ENCODE data around the gene LSMEM2. TPM values are rescaled to one million over a fixed set of nuclear protein-coding genes. Genes with fewer than 3 reads are reported as not detected.
A peak's percentile ranks its signal among the peaks of the same experiment; 100 is the strongest.

Gene LSMEM2
- polyA plus RNA-seq, 1 donor (not counting 4 experiments of a cell fraction or from before 2014, with no cell fraction given), result not detected

- Histone ChIP-seq H3K27ac (ENCODE audit: control insufficient read depth, insufficient read depth, low read length) (no peak overlapping the region), H2AFZ (ENCODE audit: control insufficient read depth, low read length) (peak overlapping the region; percentile 81), H3K36me3 (ENCODE audit: control insufficient read depth in 2 of 2, extremely low read depth in 1 of 2, insufficient read depth in 2 of 2, low read length in 2 of 2) (no peaks in the 10 kb centered on the region), H3K4me1 (ENCODE audit: control insufficient read depth, extremely low read depth, insufficient read depth, low read length) (peaks cover 28% of the 10 kb centered on the region), H3K4me3 (ENCODE audit: control insufficient read depth in 2 of 3, extremely low read depth in 1 of 3, insufficient read depth in 2 of 3, low read depth in 1 of 3, low read length in 3 of 3) (peak overlapping the region in 2 of 3 experiments; percentile 21 to 50), H3K9ac (ENCODE audit: control insufficient read depth, extremely low read depth, insufficient read depth, low read length) (peak overlapping the region; percentile 18), H3K79me2 (ENCODE audit: control insufficient read depth, insufficient read depth, low read length) (no peaks in the 10 kb centered on the region), H4K20me1 (ENCODE audit: control insufficient read depth, extremely low read depth, insufficient read depth, low read length) (no peaks in the 10 kb centered on the region), H3K27me3 (ENCODE audit: control insufficient read depth, extremely low read depth, insufficient read depth, low read length) (peaks cover 40% of the 10 kb centered on the region), H3K4me2 (ENCODE audit: control insufficient read depth, extremely low read depth, insufficient read depth, low read depth, low read length) (peak overlapping the region; percentile 87), H3K9me3 (ENCODE audit: control insufficient read depth, low read depth, low read length) (no peaks in the 10 kb centered on the region), H3K9me1 (ENCODE audit: control insufficient read depth, extremely low read depth, insufficient read depth, low read length) (no peaks in the 10 kb centered on the region)
- TF ChIP-seq EZH2 (IDR thresholded peaks at IDR 0.05; ENCODE audit: low read length), result no peak
- peak in 2 of 3 experiments; percentile 95 to 98 for TF ChIP-seq CTCF (optimal IDR thresholded peaks at IDR 0.05 in 1 of 3, IDR thresholded peaks at IDR 0.05 in 1 of 3, conservative IDR thresholded peaks at IDR 0.05 in 1 of 3; ENCODE audit: extremely low read depth in 1 of 3, insufficient read depth in 2 of 3, low read length in 3 of 3)
- dilution Hi-C loops (cut with MboI; ENCODE audit: extremely low pct_ligation_motif_present, low sequenced_read_pairs), result no loop called here
- peak; percentile 43 for FAIRE-seq
- no peak for DNase-seq (ENCODE audit: low read depth, low spot score)
Measured at GRCh38 chr3:50272911-50273688, 5.8 kb upstream of the LSMEM2 start.

GRCh38 chr3:50273689-50274065 lies 5.2 kb upstream of the LSMEM2 start:
- Histone ChIP-seq H3K27me3 (ENCODE audit: control insufficient read depth, extremely low read depth, insufficient read depth, low read length) (peaks cover 40% of the 10 kb centered on the region), H3K9ac (ENCODE audit: control insufficient read depth, extremely low read depth, insufficient read depth, low read length) (no peak overlapping the region), H3K27ac (ENCODE audit: control insufficient read depth, insufficient read depth, low read length) (no peak overlapping the region), H3K4me2 (ENCODE audit: control insufficient read depth, extremely low read depth, insufficient read depth, low read depth, low read length) (no peak overlapping the region), H4K20me1 (ENCODE audit: control insufficient read depth, extremely low read depth, insufficient read depth, low read length) (no peaks in the 10 kb centered on the region), H3K36me3 (ENCODE audit: control insufficient read depth in 2 of 2, extremely low read depth in 1 of 2, insufficient read depth in 2 of 2, low read length in 2 of 2) (no peaks in the 10 kb centered on the region), H3K4me1 (ENCODE audit: control insufficient read depth, extremely low read depth, insufficient read depth, low read length) (peaks cover 25% of the 10 kb centered on the region), H3K9me1 (ENCODE audit: control insufficient read depth, extremely low read depth, insufficient read depth, low read length) (no peaks in the 10 kb centered on the region), H3K9me3 (ENCODE audit: control insufficient read depth, low read depth, low read length) (no peaks in the 10 kb centered on the region), H3K79me2 (ENCODE audit: control insufficient read depth, insufficient read depth, low read length) (no peaks in the 10 kb centered on the region), H3K4me3 (ENCODE audit: control insufficient read depth in 2 of 3, extremely low read depth in 1 of 3, insufficient read depth in 2 of 3, low read depth in 1 of 3, low read length in 3 of 3) (no peak overlapping the region), H2AFZ (ENCODE audit: control insufficient read depth, low read length) (no peak overlapping the region)
- DNase-seq (ENCODE audit: low read depth, low spot score), result no peak
- dilution Hi-C loops (cut with MboI; ENCODE audit: extremely low pct_ligation_motif_present, low sequenced_read_pairs), result no loop called here
- FAIRE-seq, result no peak
- no peak for TF ChIP-seq EZH2 (IDR thresholded peaks at IDR 0.05; ENCODE audit: low read length)
- no peak for TF ChIP-seq CTCF (optimal IDR thresholded peaks at IDR 0.05 in 1 of 3, IDR thresholded peaks at IDR 0.05 in 1 of 3, conservative IDR thresholded peaks at IDR 0.05 in 1 of 3; ENCODE audit: extremely low read depth in 1 of 3, insufficient read depth in 2 of 3, low read length in 3 of 3)

All from keratinocyte (primary cell).